ENCODE measurements around the gene UBFD1.

The UBFD1 gene

GRCh38 chr16:23563186-23563585, 5.7 kb downstream of the UBFD1 start:
- no peak for TF ChIP-seq BHLHE40 (IDR thresholded peaks at IDR 0.05; ENCODE audit: borderline replicate concordance)
- no peak for DNase-seq (ENCODE audit: extremely low spot score)
- ChIA-PET POLR2A (no interaction called here), CTCF (no interaction called here)

- POLR2A ChIA-PET: interaction anchor here (1.2 kb wide), 1 partner anchor 33 kb away, joined by 3 read pairs; no protein-coding TSS in a partner anchor
These were observed 7.2 kb downstream of the UBFD1 start for GRCh38 chr16:23564575-23565363.

GRCh38 chr16:23566724-23567123, 9.2 kb downstream of the UBFD1 start:
- CTCF ChIA-PET: no interaction called here
- no peak for TF ChIP-seq BHLHE40 (IDR thresholded peaks at IDR 0.05; ENCODE audit: borderline replicate concordance)
- no peak for TF ChIP-seq SP1 (IDR thresholded peaks at IDR 0.05)
- no peak for TF ChIP-seq HDGF (IDR thresholded peaks at IDR 0.05; ENCODE audit: borderline replicate concordance)
- TF ChIP-seq NFRKB (IDR thresholded peaks at IDR 0.05): no peak
- TF ChIP-seq ARNT (IDR thresholded peaks at IDR 0.05): no peak
- no peak for TF ChIP-seq LEF1 (IDR thresholded peaks at IDR 0.05; ENCODE audit: borderline replicate concordance)
- no peak for TF ChIP-seq L3MBTL2 (conservative IDR thresholded peaks at IDR 0.05)
- no peak for TF ChIP-seq TARDBP (IDR thresholded peaks at IDR 0.05)
- TF ChIP-seq FOXA1 (IDR thresholded peaks at IDR 0.05): no peak
- no peak for TF ChIP-seq FOXK2 (IDR thresholded peaks at IDR 0.05)
- no peak for TF ChIP-seq CTBP1 (IDR thresholded peaks at IDR 0.05; ENCODE audit: borderline replicate concordance)
- no peak for TF ChIP-seq PKNOX1 (IDR thresholded peaks at IDR 0.05)
- no peak for TF ChIP-seq ELF4 (IDR thresholded peaks at IDR 0.05)
- TF ChIP-seq ZNF384 (IDR thresholded peaks at IDR 0.05): no peak
- TF ChIP-seq FOXM1 (IDR thresholded peaks at IDR 0.05; ENCODE audit: borderline replicate concordance): no peak
- TF ChIP-seq SUZ12 (IDR thresholded peaks at IDR 0.05): no peak
- no peak for DNase-seq (ENCODE audit: extremely low spot score)
- POLR2A ChIA-PET: no interaction called here

More at GRCh38 chr16:23564575-23565363, 7.2 kb downstream of the UBFD1 start:
- DNase-seq (ENCODE audit: extremely low spot score): no peak
- CTCF ChIA-PET: no interaction called here
- TF ChIP-seq CTBP1 (IDR thresholded peaks at IDR 0.05; ENCODE audit: borderline replicate concordance) (no peak), TARDBP (IDR thresholded peaks at IDR 0.05) (no peak), FOXA1 (IDR thresholded peaks at IDR 0.05) (no peak), PKNOX1 (IDR thresholded peaks at IDR 0.05) (no peak), NFRKB (IDR thresholded peaks at IDR 0.05) (no peak), LEF1 (IDR thresholded peaks at IDR 0.05; ENCODE audit: borderline replicate concordance) (no peak), HDGF (IDR thresholded peaks at IDR 0.05; ENCODE audit: borderline replicate concordance) (no peak), BHLHE40 (IDR thresholded peaks at IDR 0.05; ENCODE audit: borderline replicate concordance) (no peak)

GRCh38 chr16:23567602-23568001, 10.1 kb downstream of the UBFD1 start:
- CTCF ChIA-PET: no interaction called here
- TF ChIP-seq PKNOX1 (IDR thresholded peaks at IDR 0.05) (no peak), HDGF (IDR thresholded peaks at IDR 0.05; ENCODE audit: borderline replicate concordance) (no peak), FOXK2 (IDR thresholded peaks at IDR 0.05) (no peak), NFRKB (IDR thresholded peaks at IDR 0.05) (no peak), LEF1 (IDR thresholded peaks at IDR 0.05; ENCODE audit: borderline replicate concordance) (no peak), TARDBP (IDR thresholded peaks at IDR 0.05) (no peak), ZNF384 (IDR thresholded peaks at IDR 0.05) (no peak), SUZ12 (IDR thresholded peaks at IDR 0.05) (no peak), CTBP1 (IDR thresholded peaks at IDR 0.05; ENCODE audit: borderline replicate concordance) (no peak), BHLHE40 (IDR thresholded peaks at IDR 0.05; ENCODE audit: borderline replicate concordance) (no peak), ARNT (IDR thresholded peaks at IDR 0.05) (no peak), ELF4 (IDR thresholded peaks at IDR 0.05) (no peak), FOXA1 (IDR thresholded peaks at IDR 0.05) (no peak), L3MBTL2 (conservative IDR thresholded peaks at IDR 0.05) (no peak), SP1 (IDR thresholded peaks at IDR 0.05) (no peak), FOXM1 (IDR thresholded peaks at IDR 0.05; ENCODE audit: borderline replicate concordance) (no peak)
- POLR2A ChIA-PET: no interaction called here

GRCh38 chr16:23570992-23571632, 13.6 kb downstream of the UBFD1 start:
- POLR2A ChIA-PET: no interaction called here
- CTCF ChIA-PET: no interaction called here

More at GRCh38 chr16:23567602-23568001, 10.1 kb downstream of the UBFD1 start:
- DNase-seq (ENCODE audit: extremely low spot score): no peak

GRCh38 chr16:23571895-23572294, 14.4 kb downstream of the UBFD1 start:
- CTCF ChIA-PET: no interaction called here

More at GRCh38 chr16:23570992-23571632, 13.6 kb downstream of the UBFD1 start:
- TF ChIP-seq ZNF384 (IDR thresholded peaks at IDR 0.05) (no peak), BHLHE40 (IDR thresholded peaks at IDR 0.05; ENCODE audit: borderline replicate concordance) (no peak), CTBP1 (IDR thresholded peaks at IDR 0.05; ENCODE audit: borderline replicate concordance) (no peak)
- no peak for DNase-seq (ENCODE audit: extremely low spot score)

More at GRCh38 chr16:23571895-23572294, 14.4 kb downstream of the UBFD1 start:
- POLR2A ChIA-PET: no interaction called here
- TF ChIP-seq BHLHE40 (IDR thresholded peaks at IDR 0.05; ENCODE audit: borderline replicate concordance): no peak
- TF ChIP-seq L3MBTL2 (conservative IDR thresholded peaks at IDR 0.05): no peak
- no peak for TF ChIP-seq PKNOX1 (IDR thresholded peaks at IDR 0.05)
- TF ChIP-seq ZNF384 (IDR thresholded peaks at IDR 0.05): no peak
- TF ChIP-seq NFRKB (IDR thresholded peaks at IDR 0.05): no peak
- no peak for TF ChIP-seq SUZ12 (IDR thresholded peaks at IDR 0.05)
- no peak for TF ChIP-seq ELF4 (IDR thresholded peaks at IDR 0.05)
- TF ChIP-seq ARNT (IDR thresholded peaks at IDR 0.05): no peak
- no peak for TF ChIP-seq TARDBP (IDR thresholded peaks at IDR 0.05)
- TF ChIP-seq HDGF (IDR thresholded peaks at IDR 0.05; ENCODE audit: borderline replicate concordance): no peak
- TF ChIP-seq CTBP1 (IDR thresholded peaks at IDR 0.05; ENCODE audit: borderline replicate concordance): no peak
- TF ChIP-seq FOXM1 (IDR thresholded peaks at IDR 0.05; ENCODE audit: borderline replicate concordance): no peak
- TF ChIP-seq SP1 (IDR thresholded peaks at IDR 0.05): no peak
- no peak for TF ChIP-seq FOXA1 (IDR thresholded peaks at IDR 0.05)
- TF ChIP-seq LEF1 (IDR thresholded peaks at IDR 0.05; ENCODE audit: borderline replicate concordance): no peak
- no peak for TF ChIP-seq FOXK2 (IDR thresholded peaks at IDR 0.05)
- DNase-seq (ENCODE audit: extremely low spot score): no peak
